ENCODE measurements around the gene ZNF316.
A peak's percentile ranks its signal among the peaks of the same experiment; 100 is the strongest.

The ZNF316 gene

DNA sequence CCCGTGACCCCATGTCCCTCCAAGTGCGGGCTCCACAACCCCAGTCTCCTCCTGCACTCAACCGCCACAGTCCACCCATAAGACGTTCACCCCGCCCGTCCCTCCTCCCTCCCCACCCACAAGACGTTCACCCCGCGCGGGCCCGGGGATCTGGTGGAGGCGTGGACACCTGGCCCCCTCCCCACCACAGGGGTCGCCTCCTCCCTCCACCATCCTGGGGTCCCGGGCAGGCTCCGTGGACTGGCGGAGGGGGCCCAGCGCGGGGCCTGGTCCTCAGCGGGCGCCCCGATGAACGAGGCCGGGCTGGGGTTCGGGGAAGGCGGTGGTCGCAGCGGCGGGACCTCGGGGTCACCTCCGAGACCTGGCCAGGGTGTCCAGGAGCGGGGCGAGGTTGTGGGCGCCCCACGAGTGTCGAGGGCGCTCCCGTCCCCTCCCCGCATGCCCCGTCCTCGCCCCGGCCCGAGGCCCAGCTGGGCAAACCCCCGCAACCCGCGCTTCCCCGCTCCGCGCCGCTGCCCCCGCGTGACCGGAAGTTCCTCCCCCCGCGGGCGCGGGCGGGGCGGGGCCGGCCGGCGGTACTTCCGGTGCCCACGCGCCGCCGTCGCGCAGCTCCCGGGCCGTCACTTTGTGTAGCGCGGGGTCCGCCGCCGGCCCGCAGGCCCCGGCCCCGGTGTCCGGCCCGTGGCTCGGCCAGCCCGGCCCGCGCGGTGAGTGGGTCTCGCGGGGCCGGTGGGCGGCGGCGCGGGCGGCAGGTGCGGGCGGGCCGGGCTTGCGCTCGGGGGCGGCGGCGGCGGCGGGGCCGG lies at the start of gene ZNF316:
Gene ZNF316 (plus strand): TSS at position 578 of the 803 bp plus-strand sequence. CDS start 5,092 bp downstream, outside the sequence.
- peak in 11 of 14 donors; percentile 25 to 79 (median 33) for DNase-seq

- no peak for DNase-seq
These were observed 48.6 kb upstream of the ZNF316 start for GRCh38 chr7:6588566-6588965.

GRCh38 chr7:6589151-6589828 lies 47.8 kb upstream of the ZNF316 start:
- peak in 1 of 14 donors; percentile 71 for DNase-seq

- DNase-seq = peak in 13 of 14 donors; percentile 46 to 90 (median 71)
These were observed 47.1 kb upstream of the ZNF316 start, which contains the start of gene INTS15 for GRCh38 chr7:6589829-6590644. Gene INTS15, plus strand, starts transcription at chr7:6590021. Its CDS starts 263 bp downstream, at chr7:6590284.

DNA sequence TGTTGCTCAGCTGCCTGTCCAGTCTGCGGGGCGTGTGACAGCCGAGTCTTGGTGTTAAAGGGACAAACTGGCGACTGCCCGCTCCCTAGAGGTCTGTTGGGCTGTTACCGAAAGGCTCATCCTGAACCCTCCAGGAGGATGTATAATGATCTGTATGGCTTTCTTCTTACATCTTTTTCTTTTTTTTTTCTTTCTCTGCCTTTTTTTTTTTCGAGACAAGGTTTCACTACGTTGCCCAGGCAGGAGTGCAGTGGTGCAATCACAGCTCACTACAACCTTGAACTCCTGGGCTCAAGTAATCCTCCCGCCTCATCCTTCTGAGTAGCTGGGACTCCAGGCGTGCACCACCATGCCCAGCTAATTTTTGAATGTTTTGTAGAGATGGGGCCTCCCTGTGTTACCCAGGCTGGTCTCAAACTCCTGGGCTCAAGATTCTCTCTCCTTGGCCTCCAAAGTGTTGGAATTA lies 46.4 kb upstream of the ZNF316 start:
- DNase-seq = peak in 1 of 14 donors; percentile 67

DNA sequence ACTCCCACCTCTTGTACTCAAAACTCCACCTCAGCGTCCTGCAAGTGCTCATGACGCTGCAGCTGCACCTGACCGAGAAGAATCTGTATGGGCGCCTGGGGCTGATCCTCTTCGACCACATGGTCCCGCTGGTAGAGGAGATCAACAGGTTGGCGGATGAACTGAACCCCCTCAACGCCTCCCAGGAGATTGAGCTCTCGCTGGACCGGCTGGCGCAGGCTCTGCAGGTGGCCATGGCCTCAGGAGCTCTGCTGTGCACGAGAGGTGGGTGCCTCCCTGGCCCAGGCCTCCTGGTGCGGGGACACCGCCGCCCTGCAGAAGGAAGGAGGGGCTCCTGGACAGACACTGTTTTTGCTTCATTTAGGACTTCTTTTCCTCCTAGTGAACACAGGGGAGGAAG lies 37.0 kb upstream of the ZNF316 start:
- no peak for DNase-seq

DNA sequence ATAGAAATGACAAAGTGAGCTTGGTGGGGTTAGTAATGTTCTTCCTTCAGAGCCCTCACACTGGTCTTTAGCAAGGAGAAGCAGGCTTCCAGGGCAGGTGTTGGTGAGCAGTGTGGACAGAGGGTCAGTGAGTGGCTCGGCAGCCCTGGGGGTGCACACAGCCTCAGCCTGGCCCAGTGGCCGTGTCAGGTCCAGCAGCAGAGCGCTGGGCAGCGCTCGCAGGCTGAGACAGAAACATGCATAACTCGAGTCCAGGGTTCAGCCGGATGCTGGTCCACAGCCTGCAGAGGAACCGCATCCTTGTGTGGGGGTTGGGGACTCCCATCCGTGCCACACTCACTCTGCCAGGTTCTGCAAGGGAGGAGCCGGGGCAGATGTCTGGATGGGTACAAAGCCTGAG lies 32.7 kb upstream of the ZNF316 start:
- no peak for DNase-seq

- DNase-seq = no peak
These were observed 30.1 kb upstream of the ZNF316 start for GRCh38 chr7:6606866-6607583.

- DNase-seq = no peak
These were observed 29.5 kb upstream of the ZNF316 start for GRCh38 chr7:6607651-6608051.

GRCh38 chr7:6608081-6608480 lies 29.0 kb upstream of the ZNF316 start:
- DNase-seq = no peak

GRCh38 chr7:6608794-6609193 lies 28.3 kb upstream of the ZNF316 start:
- no peak for DNase-seq

DNA sequence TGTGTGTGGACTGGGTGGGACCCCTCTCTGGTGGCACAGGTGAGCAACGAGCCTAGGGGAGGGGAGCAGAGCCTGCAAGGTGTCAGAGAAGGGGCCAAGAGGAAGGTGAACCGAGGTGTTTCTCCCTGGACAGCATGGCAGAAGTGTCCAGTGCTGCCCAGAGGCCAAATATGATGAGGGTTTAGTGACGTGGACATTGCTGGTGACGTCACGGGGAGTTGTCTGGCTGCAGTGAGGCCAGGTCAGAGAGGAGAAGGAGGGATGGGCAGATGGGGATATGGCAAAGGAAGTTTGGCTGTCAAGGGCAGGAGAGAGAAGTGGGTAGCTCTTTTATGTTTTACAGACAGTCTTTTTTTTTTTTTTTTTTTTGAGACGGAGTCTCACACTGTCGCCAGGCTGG lies 24.3 kb upstream of the ZNF316 start:
- no peak for DNase-seq

- no peak for DNase-seq
These were observed 23.4 kb upstream of the ZNF316 start for GRCh38 chr7:6613706-6614105.

DNA sequence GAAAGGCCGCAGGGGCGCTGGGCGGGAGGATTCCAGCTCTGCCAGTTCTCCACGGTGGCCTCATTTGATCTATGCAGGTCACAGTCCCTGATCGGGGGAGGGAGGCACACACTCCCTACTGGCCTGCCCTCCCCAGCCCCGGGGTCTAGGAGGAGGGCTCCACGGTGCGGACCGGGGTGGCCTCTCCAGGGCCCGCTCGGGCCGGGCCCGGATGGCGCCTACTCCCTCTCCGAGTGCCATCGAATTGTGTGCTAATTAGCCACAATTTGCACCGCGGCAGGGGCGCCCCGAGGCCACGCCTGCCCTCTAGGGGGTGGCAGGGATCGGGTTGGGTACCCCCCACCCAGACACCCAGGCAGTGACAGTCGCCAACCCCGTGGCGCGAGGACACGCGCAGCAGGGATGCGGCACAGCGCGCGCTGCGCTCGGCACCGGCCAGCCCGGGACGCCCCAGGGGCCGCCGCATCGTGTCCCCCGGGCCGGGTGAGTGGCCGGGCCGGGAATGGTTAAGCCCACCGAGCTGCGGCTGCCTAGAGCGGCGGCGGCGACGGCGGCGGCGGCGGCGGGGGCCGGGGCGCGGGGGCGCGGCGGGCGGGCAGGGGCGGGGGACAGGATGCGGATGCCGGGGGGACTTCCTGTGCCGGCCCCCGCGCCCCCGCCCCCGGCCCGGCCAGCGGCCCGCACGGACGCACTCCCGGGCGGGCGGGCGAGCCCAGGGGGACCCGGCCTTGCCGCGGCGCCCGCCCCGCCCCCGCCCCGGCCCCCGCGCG lies 22.0 kb upstream of the ZNF316 start, which contains the start of gene ZNF853:
Gene ZNF853 (plus strand): TSS at position 658 of the 770 bp plus-strand sequence. CDS start 565 bp downstream, outside the sequence.
- peak in 5 of 14 donors; percentile 5 to 66 (median 19) for DNase-seq

GRCh38 chr7:6615723-6616555 lies 21.2 kb upstream of the ZNF316 start:
- DNase-seq = peak in 2 of 14 donors; percentile 8 to 18

GRCh38 chr7:6616854-6617643 lies 20.1 kb upstream of the ZNF316 start:
- DNase-seq = no peak

- DNase-seq = no peak
These were observed 18.5 kb upstream of the ZNF316 start for GRCh38 chr7:6618621-6619020.

- no peak for DNase-seq
These were observed 17.2 kb upstream of the ZNF316 start for GRCh38 chr7:6619961-6620360.
